Measurements from ENCODE around the gene AGBL4. TPM values are rescaled to one million over a fixed set of nuclear protein-coding genes. Genes with fewer than 3 reads are reported as not detected.

The AGBL4 gene
- total and polyA plus RNA-seq, 9 of the 15 experiments (the other 6 are each of a cell fraction or from before 2014, with no cell fraction given) = 0.11 TPM; not detected in 7

GRCh38 chr1:49051647-49052046 lies 972.1 kb downstream of the AGBL4 start (continued):
- TF ChIP-seq E2F6 (IDR thresholded peaks at IDR 0.05; ENCODE audit: borderline replicate concordance in 1 of 2, extremely low read depth in 1 of 2, insufficient read depth in 1 of 2, insufficient read length in 1 of 2, low read depth in 1 of 2, low read length in 1 of 2, poor library complexity in 1 of 2, severe bottlenecking in 1 of 2) (no peak), ZNF165 (CRISPR knock-in tag; IDR thresholded peaks at IDR 0.05; ENCODE audit: borderline replicate concordance) (no peak), CC2D1A (IDR thresholded peaks at IDR 0.05) (no peak)

- no peaks in the 10 kb centered on the region for H3K79me2 ChIP-seq (ENCODE audit: control insufficient read depth, insufficient read depth, low read length)
- ChIA-PET POLR2A (no interaction called here), CTCF (ENCODE audit: low intra/inter-chr PET ratio) (no interaction called here)
- intact Hi-C loops (cut with micrococcal nuclease) = no loop called here
- H3K9ac ChIP-seq (ENCODE audit: insufficient read depth in 1 of 2, low read depth in 2 of 2, low read length in 2 of 2) = no peak overlapping the region
- 3% methylated on average over 4 of the region's 4 CpGs for whole genome bisulfite sequencing (ENCODE audit: insufficient coverage, low coverage, missing lambda C conversion rate)
- DNase-seq (ENCODE audit: extremely low read depth in 1 of 4, low spot score in 3 of 4) (no peak), ATAC-seq (no peak), FAIRE-seq (no peak)
- H3K9me1 ChIP-seq (ENCODE audit: control insufficient read depth, insufficient read depth, low read length) = no peaks in the 10 kb centered on the region
- no peaks in the 10 kb centered on the region for H3K27me3 ChIP-seq (ENCODE audit: control insufficient read depth in 2 of 2, insufficient read depth in 2 of 2, low read length in 2 of 2)
- H4K20me1 ChIP-seq (replicated peaks; ENCODE audit: control insufficient read depth, insufficient read depth, low read length) = no peaks in the 10 kb centered on the region
- no peaks in the 10 kb centered on the region for H3K36me3 ChIP-seq (ENCODE audit: control insufficient read depth, insufficient read depth, low read length)
- no peak overlapping the region for H3K4me2 ChIP-seq (ENCODE audit: insufficient read depth, low read length)
- no peak overlapping the region for H2AFZ ChIP-seq (ENCODE audit: low read depth, low read length)
- H3K9me3 ChIP-seq (replicated peaks; ENCODE audit: control insufficient read depth, insufficient read depth, low read depth, low read length) = no peaks in the 10 kb centered on the region; the same call in 1 of the 2 replicates
- no TSS peak for BruUV-seq (replicated peaks)
- H3K4me3 ChIP-seq = no peak overlapping the region
- no peaks in the 10 kb centered on the region for H3K4me1 ChIP-seq (replicated peaks in 1 of 2; ENCODE audit: control insufficient read depth in 2 of 2, insufficient read depth in 2 of 2, low read length in 2 of 2)
- in situ Hi-C loops (cut with MboI) = no loop called here
- H3K27ac ChIP-seq (ENCODE audit: extremely low read depth, low read depth, low read length) = no peak overlapping the region
- TF ChIP-seq ETS1 (conservative IDR thresholded peaks at IDR 0.05; ENCODE audit: control insufficient read depth, low read depth, low read length) (no peak), ZNF174 (CRISPR knock-in tag; IDR thresholded peaks at IDR 0.05) (no peak), KLF10 (CRISPR knock-in tag; IDR thresholded peaks at IDR 0.05) (no peak), ZSCAN29 (IDR thresholded peaks at IDR 0.05) (no peak), RAD51 (IDR thresholded peaks at IDR 0.05; ENCODE audit: borderline replicate concordance, low read depth) (no peak), ZNF780A (CRISPR knock-in tag; IDR thresholded peaks at IDR 0.05) (no peak), ZKSCAN3 (CRISPR knock-in tag; IDR thresholded peaks at IDR 0.05) (no peak), ZNF655 (CRISPR knock-in tag; IDR thresholded peaks at IDR 0.05) (no peak), TAF1 (IDR thresholded peaks at IDR 0.05; ENCODE audit: control insufficient read depth, extremely low read depth, insufficient read depth, low read length, severe bottlenecking) (no peak), ZNF551 (CRISPR knock-in tag; IDR thresholded peaks at IDR 0.05) (no peak), KLF13 (tag; IDR thresholded peaks at IDR 0.05; ENCODE audit: borderline replicate concordance, low read depth) (no peak), ZNF263 (CRISPR knock-in tag; IDR thresholded peaks at IDR 0.05; ENCODE audit: borderline replicate concordance) (no peak), RBM14 (IDR thresholded peaks at IDR 0.05; ENCODE audit: borderline replicate concordance, insufficient read depth, low read depth, low read length) (no peak), ZNF707 (CRISPR knock-in tag; conservative IDR thresholded peaks at IDR 0.05) (no peak), HNRNPK (IDR thresholded peaks at IDR 0.05; ENCODE audit: low read depth, low read length, poor library complexity, severe bottlenecking) (no peak), L3MBTL2 (IDR thresholded peaks at IDR 0.05) (no peak), MCM7 (IDR thresholded peaks at IDR 0.05) (no peak)
Observed at GRCh38 chr1:49050041-49050440, 973.7 kb downstream of the AGBL4 start.
